ENCODE measurements around the gene TMEM128. TPM values are rescaled to one million over a fixed set of nuclear protein-coding genes. Genes with fewer than 3 reads are reported as not detected.
"Not testable (repeated sequence)": the region's sequence is repeated elsewhere in the genome, so short reads cannot be mapped to it uniquely, and the experiment has no call there.

The TMEM128 gene
- total and polyA plus RNA-seq, 5 experiments from 2014 or later, result 20.9 to 43.0 (median 35.2) TPM

GRCh38 chr4:4274226-4274625 is 26.2 kb upstream of the TMEM128 start:
- no peak for DNase-seq
- H3K9me3 Mint-ChIP-seq, result no peaks in the 10 kb centered on the region
- no peak for ATAC-seq
- peaks cover 0 to 83% (median 28%) of the 10 kb centered on the region in 3 donors for H3K36me3 Mint-ChIP-seq
- no peak overlapping the region for H3K4me3 Mint-ChIP-seq
- H3K27me3 Mint-ChIP-seq, result no peaks in the 10 kb centered on the region
- POLR2A ChIA-PET, result no interaction called here
- peak overlapping the region in 7 of 10 donors; percentile 41 to 85 (median 57) for H3K27ac Mint-ChIP-seq
- peaks cover 1 to 28% (median 10%) of the 10 kb centered on the region in 4 donors for H3K4me1 Mint-ChIP-seq

- DNase-seq (no peak), ATAC-seq (no peak)
- Mint-ChIP-seq H3K27ac (peak overlapping the region in 4 of 10 donors; percentile 20 to 93 (median 51)), H3K36me3 (peaks cover 0 to 79% (median 27%) of the 10 kb centered on the region in 3 donors), H3K4me1 (peaks cover 4 to 39% (median 14%) of the 10 kb centered on the region in 4 donors), H3K9me3 (no peaks in the 10 kb centered on the region), H3K4me3 (no peak overlapping the region), H3K27me3 (no peaks in the 10 kb centered on the region)
- POLR2A ChIA-PET, result interaction anchor here (0.7 kb wide), 1 partner anchor 9 kb away, joined by 3 read pairs; no protein-coding TSS in a partner anchor
These were observed 23.9 kb upstream of the TMEM128 start for GRCh38 chr4:4271912-4272311.

- no peak for DNase-seq
- Mint-ChIP-seq H3K4me1 (peaks cover 4 to 47% (median 15%) of the 10 kb centered on the region in 4 donors), H3K4me3 (peak overlapping the region in 4 of 10 donors; percentile 27 to 85 (median 58))
These were observed 22.5 kb upstream of the TMEM128 start for GRCh38 chr4:4270529-4270928.

GRCh38 chr4:4269856-4270255 is 21.8 kb upstream of the TMEM128 start:
- peak; percentile 70 to 74 for ATAC-seq
- Mint-ChIP-seq H3K9me3 (no peaks in the 10 kb centered on the region), H3K4me3 (peak overlapping the region in 6 of 10 donors; percentile 41 to 85 (median 60)), H3K36me3 (peaks cover 0 to 64% (median 22%) of the 10 kb centered on the region in 3 donors), H3K4me1 (peaks cover 4 to 48% (median 15%) of the 10 kb centered on the region in 4 donors), H3K27ac (peak overlapping the region; percentile 60 to 97 (median 92)), H3K27me3 (no peaks in the 10 kb centered on the region)
- POLR2A ChIA-PET, result interaction anchor here (0.7 to 1.0 kb wide), 2 partner anchors 13 to 79 kb away, joined by 3 to 5 read pairs; no protein-coding TSS in a partner anchor
- DNase-seq, result peak in 3 of 10 donors; percentile 22 to 23 (median 22)

More at GRCh38 chr4:4270529-4270928, 22.5 kb upstream of the TMEM128 start:
- ATAC-seq, result no peak
- Mint-ChIP-seq H3K27me3 (no peaks in the 10 kb centered on the region), H3K36me3 (peaks cover 0 to 70% (median 27%) of the 10 kb centered on the region in 3 donors), H3K27ac (peak overlapping the region in 9 of 10 donors; percentile 34 to 97 (median 82)), H3K9me3 (no peaks in the 10 kb centered on the region)
- POLR2A ChIA-PET, result interaction anchor here (1.0 kb wide), 1 partner anchor 79 kb away, joined by 3 read pairs; no protein-coding TSS in a partner anchor

DNA sequence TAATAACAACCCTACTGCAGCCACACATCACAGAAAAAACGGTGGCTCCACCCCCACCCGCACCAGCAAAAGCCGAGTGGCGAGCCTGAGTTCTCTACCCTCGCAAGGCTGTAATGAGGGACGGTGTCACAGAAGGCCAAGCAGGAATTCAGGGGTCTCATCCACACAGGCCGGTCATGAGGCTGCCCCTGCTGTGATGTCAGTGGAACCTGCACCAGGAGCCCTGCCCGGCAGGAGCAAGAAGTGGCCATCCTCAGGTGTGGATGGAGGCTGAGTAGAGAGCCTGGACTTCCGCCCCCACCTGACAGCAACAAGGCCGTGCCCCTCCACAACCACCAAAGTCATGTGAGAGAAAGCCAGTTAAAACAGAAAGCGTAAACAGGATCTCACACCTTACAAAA is 21.3 kb upstream of the TMEM128 start:
- DNase-seq, result peak in 3 of 10 donors; percentile 25 to 51 (median 37)
- Mint-ChIP-seq H3K36me3 (peaks cover 0 to 59% (median 19%) of the 10 kb centered on the region in 3 donors), H3K27ac (peak overlapping the region; percentile 9 to 97 (median 92)), H3K27me3 (no peaks in the 10 kb centered on the region), H3K4me1 (peaks cover 4 to 50% (median 15%) of the 10 kb centered on the region in 4 donors), H3K4me3 (peak overlapping the region in 8 of 10 donors; percentile 22 to 85 (median 55)), H3K9me3 (no peaks in the 10 kb centered on the region)
- POLR2A ChIA-PET, result interaction anchor here (0.7 to 1.0 kb wide), 2 partner anchors 13 to 80 kb away, joined by 3 to 5 read pairs; no protein-coding TSS in a partner anchor
- peak; percentile 66 to 72 for ATAC-seq

DNA sequence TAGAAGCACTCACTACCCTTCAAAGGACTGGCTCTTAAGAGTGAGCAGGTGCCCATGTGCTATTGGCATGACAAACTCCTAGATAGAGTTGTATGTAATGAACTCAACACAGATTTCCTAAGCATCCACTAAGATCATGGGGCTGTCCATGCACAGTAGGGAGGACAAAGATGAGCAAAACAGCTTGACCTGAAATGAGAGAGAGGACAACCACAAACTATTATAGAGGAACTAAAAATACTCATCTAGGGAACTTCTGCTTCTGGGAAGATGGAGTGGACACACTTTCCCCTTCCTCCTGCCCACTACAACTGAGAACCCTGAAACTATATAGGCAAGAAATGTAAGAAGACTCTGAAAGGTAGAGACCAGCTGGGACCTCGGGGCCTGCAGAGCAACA is 20.8 kb upstream of the TMEM128 start:
- peak overlapping the region; percentile 3 to 97 (median 92) for H3K27ac Mint-ChIP-seq

GRCh38 chr4:4267981-4268380 is 20.0 kb upstream of the TMEM128 start:
- peak overlapping the region in 1 of 10 donors; percentile 53 for H3K4me3 Mint-ChIP-seq
- POLR2A ChIA-PET, result no interaction called here

More for the DNA sequence above, 20.8 kb upstream of the TMEM128 start:
- ATAC-seq, result peak in 1 of 2 donors; percentile 9
- Mint-ChIP-seq H3K27me3 (no peaks in the 10 kb centered on the region), H3K4me3 (peak overlapping the region in 9 of 10 donors; percentile 10 to 85 (median 50)), H3K36me3 (peaks cover 0 to 53% (median 17%) of the 10 kb centered on the region in 3 donors), H3K4me1 (peaks cover 4 to 50% (median 15%) of the 10 kb centered on the region in 4 donors), H3K9me3 (no peaks in the 10 kb centered on the region)
- DNase-seq, result no peak
- POLR2A ChIA-PET, result no interaction called here

GRCh38 chr4:4260185-4260751 is 12.2 kb upstream of the TMEM128 start:
- H3K27me3 Mint-ChIP-seq, result no peaks in the 10 kb centered on the region
- POLR2A ChIA-PET, result interaction anchor here (1.0 to 2.1 kb wide), 7 partner anchors 12 to 171 kb away, joined by 3 to 12 read pairs (median 6); partner anchors contain the start of genes LYAR, NSG1, TMEM128 and ZBTB49
- peak overlapping the region in 5 of 10 donors; percentile 18 to 83 (median 60) for H3K27ac Mint-ChIP-seq

More at GRCh38 chr4:4267981-4268380, 20.0 kb upstream of the TMEM128 start:
- no peak for DNase-seq
- no peak for ATAC-seq
- no peaks in the 10 kb centered on the region for H3K27me3 Mint-ChIP-seq
- no peaks in the 10 kb centered on the region for H3K9me3 Mint-ChIP-seq
- H3K27ac Mint-ChIP-seq, result peak overlapping the region in 6 of 10 donors; percentile 17 to 93 (median 72)
- peaks cover 0 to 46% (median 14%) of the 10 kb centered on the region in 3 donors for H3K36me3 Mint-ChIP-seq
- H3K4me1 Mint-ChIP-seq, result peaks cover 4 to 50% (median 15%) of the 10 kb centered on the region in 4 donors

DNA sequence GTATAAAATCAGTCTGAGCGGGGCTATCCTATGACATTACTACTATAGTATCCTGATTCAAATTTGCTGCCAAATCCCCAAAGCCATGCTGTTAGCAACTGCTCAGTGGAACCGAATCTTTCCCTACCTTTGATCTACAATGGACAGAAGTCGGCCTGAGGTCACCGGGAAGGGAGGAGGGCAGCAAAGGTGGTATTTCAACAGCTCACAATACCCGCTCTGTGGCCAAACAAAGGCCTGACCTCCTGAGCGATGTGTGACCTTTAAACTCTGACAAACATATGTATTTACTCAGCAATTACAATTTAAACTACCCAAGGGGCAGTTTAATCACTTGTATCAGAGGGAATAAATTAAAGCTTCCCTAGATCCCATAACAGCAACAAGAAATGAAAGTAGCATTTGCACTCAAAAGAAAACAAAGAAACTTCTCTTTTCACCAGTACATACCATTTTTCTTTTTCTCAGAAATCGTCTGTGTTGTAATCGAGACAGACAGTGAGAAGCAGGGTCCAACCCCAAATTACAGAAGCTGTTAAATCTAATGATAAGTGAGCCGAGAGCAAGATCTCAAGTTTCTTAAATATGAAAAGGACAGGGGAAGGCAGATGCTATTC is 11.6 kb upstream of the TMEM128 start:
- H3K4me1 Mint-ChIP-seq, result peaks cover 0 to 6% (median 2%) of the 10 kb centered on the region in 4 donors
- H3K27me3 Mint-ChIP-seq, result no peaks in the 10 kb centered on the region
- POLR2A ChIA-PET, result interaction anchor here (1.0 to 2.1 kb wide), 7 partner anchors 11 to 172 kb away, joined by 3 to 12 read pairs (median 6); partner anchors contain the start of genes LYAR, NSG1, TMEM128 and ZBTB49
- no peaks in the 10 kb centered on the region for H3K36me3 Mint-ChIP-seq
- no peak for DNase-seq
- H3K27ac Mint-ChIP-seq, result peak overlapping the region in 2 of 10 donors; percentile 78 to 83
- no peaks in the 10 kb centered on the region for H3K9me3 Mint-ChIP-seq
- no peak for ATAC-seq
- no peak overlapping the region for H3K4me3 Mint-ChIP-seq

More at GRCh38 chr4:4260185-4260751, 12.2 kb upstream of the TMEM128 start:
- H3K4me3 Mint-ChIP-seq, result no peak overlapping the region
- H3K4me1 Mint-ChIP-seq, result peaks cover 0 to 8% (median 3%) of the 10 kb centered on the region in 4 donors
- ATAC-seq (peak; percentile 100), DNase-seq (peak in 5 of 10 donors; percentile 12 to 67 (median 32))
- no peaks in the 10 kb centered on the region for H3K36me3 Mint-ChIP-seq
- H3K9me3 Mint-ChIP-seq, result no peaks in the 10 kb centered on the region

GRCh38 chr4:4257705-4258104 is 9.7 kb upstream of the TMEM128 start:
- not testable (repeated sequence) for H3K27ac Mint-ChIP-seq, H3K4me3 Mint-ChIP-seq, H3K4me1 Mint-ChIP-seq

GRCh38 chr4:4256799-4257198 is 8.8 kb upstream of the TMEM128 start:
- POLR2A ChIA-PET, result interaction anchor here (0.6 to 1.6 kb wide), 2 partner anchors 9 to 13 kb away, joined by 5 read pairs; partner anchors contain the start of gene TMEM128
- ATAC-seq, result no peak
- Mint-ChIP-seq H3K4me3 (no peak overlapping the region), H3K4me1 (peaks cover 0 to 9% (median 3%) of the 10 kb centered on the region in 4 donors), H3K36me3 (no peaks in the 10 kb centered on the region), H3K27me3 (peaks cover 0 to 3% (median 0%) of the 10 kb centered on the region in 5 donors), H3K27ac (no peak overlapping the region), H3K9me3 (no peaks in the 10 kb centered on the region)
- DNase-seq, result no peak

More at GRCh38 chr4:4257705-4258104, 9.7 kb upstream of the TMEM128 start:
- H3K9me3 Mint-ChIP-seq, DNase-seq, H3K27me3 Mint-ChIP-seq, POLR2A ChIA-PET, ATAC-seq, H3K36me3 Mint-ChIP-seq: not testable (repeated sequence)

DNA sequence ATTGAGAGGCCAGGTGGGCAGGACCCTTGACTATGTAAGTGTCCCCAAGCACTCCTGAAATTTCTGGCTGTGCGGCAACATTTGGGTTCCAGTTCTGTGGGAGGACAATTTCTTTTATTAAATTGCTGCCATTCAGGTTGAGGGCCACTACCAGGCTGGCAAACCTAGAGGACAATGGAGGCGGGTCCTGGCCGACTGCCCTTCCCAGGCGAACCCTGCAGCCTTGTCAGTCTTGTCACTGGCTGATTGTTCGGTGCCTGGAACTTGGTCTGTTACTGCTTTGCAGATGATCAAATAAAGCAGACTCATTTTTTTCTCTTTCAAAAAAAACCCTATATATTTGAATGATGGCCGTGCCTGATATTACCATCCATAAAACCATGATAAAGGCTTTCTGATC is 6.6 kb upstream of the TMEM128 start:
- POLR2A ChIA-PET, result no interaction called here
- no peak for ATAC-seq
- H3K27ac Mint-ChIP-seq, result no peak overlapping the region

More for the DNA sequence above, 6.6 kb upstream of the TMEM128 start:
- no peak overlapping the region for H3K4me3 Mint-ChIP-seq
- peaks cover 0 to 3% (median 0%) of the 10 kb centered on the region in 5 donors for H3K27me3 Mint-ChIP-seq
- no peaks in the 10 kb centered on the region for H3K9me3 Mint-ChIP-seq
- no peak for DNase-seq
- no peaks in the 10 kb centered on the region for H3K36me3 Mint-ChIP-seq
- peaks cover 0 to 6% (median 1%) of the 10 kb centered on the region in 4 donors for H3K4me1 Mint-ChIP-seq
